Esophagus squamous epithelium (tissue), 4 donors: ENCODE measurements around the gene EIF2A.

Source experiments
- POLR2A ChIP-seq, 4 donors: fragments of 450-650 bp; IDR thresholded peaks; one replicate each; pipeline ENCODE4 v1.6.1; 2017; ENCODE audit warnings: antibody characterized with exemption in 4 of 4, mild to moderate bottlenecking in 4 of 4, moderate library complexity in 3 of 4
- TF ChIP-seq, protein P1 (sequence below), 6 experiments: fragments of 450-650 bp in 4 of 6; fragments of 200-600 bp in 2 of 6; sonication (generic) in 2 of 6; IDR thresholded peaks; one replicate each; pipeline ENCODE4 v1.5.1; 2016 to 2019; ENCODE audit warnings: antibody characterized with exemption in 6 of 6, mild to moderate bottlenecking in 4 of 6, moderate library complexity in 4 of 6

DNA sequence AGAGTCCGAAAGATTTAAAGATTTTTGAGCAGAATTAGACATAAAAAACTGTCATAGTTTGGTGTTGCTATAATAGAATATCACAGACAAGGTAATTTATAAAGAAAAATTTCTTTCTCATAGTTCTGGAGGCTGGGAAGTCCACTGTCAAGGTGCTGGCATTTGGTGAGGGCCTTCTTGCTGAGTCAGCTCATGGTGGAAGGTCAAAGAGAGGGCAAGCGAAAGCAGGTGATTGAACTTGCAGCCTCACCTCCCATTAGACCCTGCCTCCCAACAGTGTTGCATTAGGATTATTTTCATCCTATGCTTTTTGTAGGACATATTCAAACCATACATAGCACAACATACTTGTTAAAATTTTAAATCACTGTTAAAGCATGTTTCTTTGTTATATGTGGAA lies 66.4 kb downstream of the EIF2A start:
- no peak for TF ChIP-seq POLR2A (IDR thresholded peaks at IDR 0.05)
- TF ChIP-seq, protein P1, sequence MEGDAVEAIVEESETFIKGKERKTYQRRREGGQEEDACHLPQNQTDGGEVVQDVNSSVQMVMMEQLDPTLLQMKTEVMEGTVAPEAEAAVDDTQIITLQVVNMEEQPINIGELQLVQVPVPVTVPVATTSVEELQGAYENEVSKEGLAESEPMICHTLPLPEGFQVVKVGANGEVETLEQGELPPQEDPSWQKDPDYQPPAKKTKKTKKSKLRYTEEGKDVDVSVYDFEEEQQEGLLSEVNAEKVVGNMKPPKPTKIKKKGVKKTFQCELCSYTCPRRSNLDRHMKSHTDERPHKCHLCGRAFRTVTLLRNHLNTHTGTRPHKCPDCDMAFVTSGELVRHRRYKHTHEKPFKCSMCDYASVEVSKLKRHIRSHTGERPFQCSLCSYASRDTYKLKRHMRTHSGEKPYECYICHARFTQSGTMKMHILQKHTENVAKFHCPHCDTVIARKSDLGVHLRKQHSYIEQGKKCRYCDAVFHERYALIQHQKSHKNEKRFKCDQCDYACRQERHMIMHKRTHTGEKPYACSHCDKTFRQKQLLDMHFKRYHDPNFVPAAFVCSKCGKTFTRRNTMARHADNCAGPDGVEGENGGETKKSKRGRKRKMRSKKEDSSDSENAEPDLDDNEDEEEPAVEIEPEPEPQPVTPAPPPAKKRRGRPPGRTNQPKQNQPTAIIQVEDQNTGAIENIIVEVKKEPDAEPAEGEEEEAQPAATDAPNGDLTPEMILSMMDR (IDR thresholded peaks at IDR 0.05) = no peak
